ENCODE data around the gene LHX8.

GRCh38 chr1:75198761-75199160 is 64.6 kb downstream of the LHX8 start:
- TF ChIP-seq EZH2 (IDR thresholded peaks at IDR 0.05; ENCODE audit: borderline replicate concordance, insufficient read depth, low read depth, low read length, poor library complexity, severe bottlenecking): no peak
- TF ChIP-seq, protein P1, sequence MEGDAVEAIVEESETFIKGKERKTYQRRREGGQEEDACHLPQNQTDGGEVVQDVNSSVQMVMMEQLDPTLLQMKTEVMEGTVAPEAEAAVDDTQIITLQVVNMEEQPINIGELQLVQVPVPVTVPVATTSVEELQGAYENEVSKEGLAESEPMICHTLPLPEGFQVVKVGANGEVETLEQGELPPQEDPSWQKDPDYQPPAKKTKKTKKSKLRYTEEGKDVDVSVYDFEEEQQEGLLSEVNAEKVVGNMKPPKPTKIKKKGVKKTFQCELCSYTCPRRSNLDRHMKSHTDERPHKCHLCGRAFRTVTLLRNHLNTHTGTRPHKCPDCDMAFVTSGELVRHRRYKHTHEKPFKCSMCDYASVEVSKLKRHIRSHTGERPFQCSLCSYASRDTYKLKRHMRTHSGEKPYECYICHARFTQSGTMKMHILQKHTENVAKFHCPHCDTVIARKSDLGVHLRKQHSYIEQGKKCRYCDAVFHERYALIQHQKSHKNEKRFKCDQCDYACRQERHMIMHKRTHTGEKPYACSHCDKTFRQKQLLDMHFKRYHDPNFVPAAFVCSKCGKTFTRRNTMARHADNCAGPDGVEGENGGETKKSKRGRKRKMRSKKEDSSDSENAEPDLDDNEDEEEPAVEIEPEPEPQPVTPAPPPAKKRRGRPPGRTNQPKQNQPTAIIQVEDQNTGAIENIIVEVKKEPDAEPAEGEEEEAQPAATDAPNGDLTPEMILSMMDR (IDR thresholded peaks at IDR 0.05): no peak
